H9 (cell line): Measurements from ENCODE around the gene FAM219A. TPM values are rescaled to one million over a fixed set of nuclear protein-coding genes. Genes with fewer than 3 reads are reported as not detected.

ENCODE experiments used
- DNase-seq: peaks from one replicate; pipeline ENCODE4 v3.0.0-alpha.2; 2017
- H2AFZ ChIP-seq: one replicate; pipeline ENCODE4 v1.6.1; 2013; ENCODE audit warnings: mild to moderate bottlenecking, low read length, control low read depth, moderate library complexity
- H2AK5ac ChIP-seq: 2 replicates; pipeline ENCODE4 v1.6.1; 2013; ENCODE audit warnings: low read length, control low read depth, mixed read lengths; ENCODE audit not compliant: insufficient read length
- H2BK120ac ChIP-seq: one replicate; pipeline ENCODE4 v1.6.1; 2013; ENCODE audit warnings: low read depth, mild to moderate bottlenecking, low read length, control low read depth, inconsistent platforms; ENCODE audit not compliant: poor library complexity, severe bottlenecking
- H2BK12ac ChIP-seq: 2 replicates; pipeline ENCODE4 v1.6.1; 2013; ENCODE audit warnings: low read length, control low read depth, mixed read lengths, low read depth; ENCODE audit not compliant: insufficient read length
- H2BK15ac ChIP-seq: 2 replicates; pipeline ENCODE4 v1.6.1; 2013; ENCODE audit warnings: low read depth, low read length, control low read depth
- H2BK20ac ChIP-seq: one replicate; pipeline ENCODE4 v1.6.1; 2013; ENCODE audit warnings: low read depth, mild to moderate bottlenecking, low read length, control low read depth, inconsistent platforms; ENCODE audit not compliant: poor library complexity, severe bottlenecking
- H2BK5ac ChIP-seq: 2 replicates; pipeline ENCODE4 v1.6.1; 2013; ENCODE audit warnings: low read length, control low read depth, mixed read lengths; ENCODE audit not compliant: insufficient read length
- H3K14ac ChIP-seq: 2 replicates; pipeline ENCODE4 v1.6.1; 2013; ENCODE audit warnings: low read length, control low read depth; ENCODE audit not compliant: insufficient read depth
- H3K18ac ChIP-seq: 2 replicates; pipeline ENCODE4 v1.6.1; 2013; ENCODE audit warnings: low read depth, mild to moderate bottlenecking, mixed read lengths, low read length, control low read depth; ENCODE audit not compliant: insufficient read length
- H3K23ac ChIP-seq: 2 replicates; pipeline ENCODE4 v1.6.1; 2013; ENCODE audit warnings: low read length, control low read depth, mixed read lengths, low read depth; ENCODE audit not compliant: insufficient read length
- H3K23me2 ChIP-seq: 2 replicates; pipeline ENCODE4 v1.6.1; 2013; ENCODE audit warnings: low read depth, mild to moderate bottlenecking, mixed read lengths, low read length, control low read depth; ENCODE audit not compliant: insufficient read length, poor library complexity, severe bottlenecking
- H3K27ac ChIP-seq: 2 replicates; pipeline ENCODE4 v1.5.1; 2013; ENCODE audit warnings: low read length, control low read depth, mixed read lengths, low read depth; ENCODE audit not compliant: insufficient read length
- H3K27me3 ChIP-seq: 2 replicates; pipeline ENCODE4 v1.6.1; 2013; ENCODE audit warnings: low read length, control low read depth, inconsistent platforms; ENCODE audit not compliant: insufficient read depth
- H3K4ac ChIP-seq: 2 replicates; pipeline ENCODE4 v1.6.1; 2013; ENCODE audit warnings: low read depth, mild to moderate bottlenecking, control low read depth, inconsistent platforms, low read length, moderate library complexity
- H3K4me1 ChIP-seq: 2 replicates; pipeline ENCODE4 v1.6.1; 2013; ENCODE audit warnings: low read length, control low read depth, inconsistent platforms; ENCODE audit not compliant: insufficient read depth
- H3K4me2 ChIP-seq: 2 replicates; pipeline ENCODE4 v1.6.1; 2013; ENCODE audit warnings: low read length, control low read depth, mixed read lengths; ENCODE audit not compliant: insufficient read length, insufficient read depth
- H3K56ac ChIP-seq: 2 replicates; pipeline ENCODE4 v1.6.1; 2013; ENCODE audit warnings: low read depth, mild to moderate bottlenecking, mixed read lengths, low read length, control low read depth; ENCODE audit not compliant: insufficient read length
- H3K79me1 ChIP-seq: 2 replicates; pipeline ENCODE4 v1.6.1; 2013; ENCODE audit warnings: low read depth, mild to moderate bottlenecking, moderate library complexity, low read length, control low read depth, inconsistent platforms; ENCODE audit not compliant: insufficient read depth, poor library complexity, severe bottlenecking
- H3K79me2 ChIP-seq: 2 replicates; pipeline ENCODE4 v1.6.1; 2013; ENCODE audit warnings: low read length, control low read depth, inconsistent platforms; ENCODE audit not compliant: insufficient read depth
- H3K9ac ChIP-seq: 2 replicates; pipeline ENCODE4 v1.6.1; 2013; ENCODE audit warnings: low read length, control low read depth, mixed read lengths; ENCODE audit not compliant: insufficient read length; ENCODE audit errors: extremely low read depth
- H3K9me3 ChIP-seq: one replicate; pipeline ENCODE4 v1.6.1; 2013; ENCODE audit warnings: low read depth, low read length, inconsistent platforms; ENCODE audit not compliant: control insufficient read depth
- H3T11ph ChIP-seq: one replicate; pipeline ENCODE4 v1.6.1; 2013; ENCODE audit warnings: mild to moderate bottlenecking, low read length, control low read depth, inconsistent platforms
- H4K20me1 ChIP-seq: one replicate; pipeline ENCODE4 v1.6.1; 2013; ENCODE audit not compliant: control insufficient read depth, insufficient read length, insufficient read depth
- H4K5ac ChIP-seq: 2 replicates; pipeline ENCODE4 v1.6.1; 2013; ENCODE audit warnings: low read depth, mild to moderate bottlenecking, mixed read lengths, low read length, control low read depth; ENCODE audit not compliant: insufficient read length
- H4K8ac ChIP-seq: replicated peaks from 2 replicates; pipeline ENCODE4 v1.6.1; 2013; ENCODE audit warnings: low read length, control low read depth, mixed read lengths, low read depth; ENCODE audit not compliant: insufficient read length
- H4K91ac ChIP-seq: 2 replicates; pipeline ENCODE4 v1.6.1; 2013; ENCODE audit warnings: low read depth, mild to moderate bottlenecking, moderate library complexity, mixed read lengths, low read length, control low read depth; ENCODE audit not compliant: insufficient read length
- H3K27ac Mint-ChIP-seq, 3 experiments: 2 replicates in 2 of 3; 3 replicates in 1 of 3; pipeline ENCODE4 v1.8.0; 2020 to 2021; ENCODE audit warnings: mixed read lengths in 3 of 3, mild to moderate bottlenecking in 1 of 3, moderate library complexity in 1 of 3
- H3K27me3 Mint-ChIP-seq: 2 replicates; pipeline ENCODE4 v1.8.0; 2021; ENCODE audit warnings: low read depth, mild to moderate bottlenecking, moderate library complexity, mixed read lengths
- H3K36me3 Mint-ChIP-seq, 3 experiments: 2 replicates in 2 of 3; 3 replicates in 1 of 3; pipeline ENCODE4 v1.8.0; 2020 to 2021; ENCODE audit warnings: low read depth in 3 of 3, mixed read lengths in 3 of 3; ENCODE audit not compliant: insufficient read depth in 1 of 3
- H3K4me1 Mint-ChIP-seq, 2 experiments: 2 replicates each; pipeline ENCODE4 v1.8.0; 2020; ENCODE audit warnings: mixed read lengths in 2 of 2
- H3K4me3 Mint-ChIP-seq, 2 experiments: 2 replicates in 1 of 2; 3 replicates in 1 of 2; pipeline ENCODE4 v1.8.0; 2020 to 2021; ENCODE audit warnings: mild to moderate bottlenecking in 2 of 2, mixed read lengths in 2 of 2, moderate library complexity in 1 of 2
- H3K9me3 Mint-ChIP-seq, 2 experiments: 2 replicates in 1 of 2; 3 replicates in 1 of 2; pipeline ENCODE4 v1.8.0; 2020; ENCODE audit warnings: mild to moderate bottlenecking in 2 of 2, mixed read lengths in 2 of 2, moderate library complexity in 1 of 2
- CTCF ChIP-seq: fragments of 200-600 bp; sonication (generic); conservative IDR thresholded peaks from 3 replicates; pipeline ENCODE4 v1.8.0; 2021; ENCODE audit warnings: antibody characterized with exemption, mild to moderate bottlenecking
- WGBS: extraction: QIAGEN DNeasy Blood & Tissue Kit; methylation state at CpG from one replicate; pipeline ENCODE4 v1.1.7; 2013; ENCODE audit warnings: missing lambda C conversion rate, low lambda C conversion rate, mixed read lengths; ENCODE audit not compliant: insufficient read length; ENCODE audit errors: extremely low coverage; 5-methylcytosine and 5-hydroxymethylcytosine counted together
- total RNA-seq: library from RNA; stranded (reverse); gene quantifications from 2 replicates; pipeline ENCODE4 v1.2.1, GENCODE V29; 2021

Gene FAM219A
- total RNA-seq, 1 experiment from 2014 or later, result 16.7 TPM

GRCh38 chr9:34446951-34447350, 11.4 kb downstream of the FAM219A start:
- H2BK15ac ChIP-seq, result no peak overlapping the region
- Mint-ChIP-seq H3K9me3 (no peaks in the 10 kb centered on the region), H3K4me3 (no peak overlapping the region), H3K4me1 (peaks cover 23 to 25% of the 10 kb centered on the region in 2 experiments), H3K36me3 (no peaks in the 10 kb centered on the region), H3K27ac (no peak overlapping the region), H3K27me3 (no peaks in the 10 kb centered on the region)
- no peak overlapping the region for H2BK120ac ChIP-seq
- DNase-seq, result no peak
- no peak overlapping the region for H2AK5ac ChIP-seq
- no peak overlapping the region for H4K91ac ChIP-seq
- no peak overlapping the region for H4K8ac ChIP-seq
- WGBS, result no CpG with 5 or more reads among the region's 1 CpG
- no peak overlapping the region for H3K56ac ChIP-seq
- no peaks in the 10 kb centered on the region for H3K79me1 ChIP-seq
- H3K9ac ChIP-seq, result no peak overlapping the region
- no peaks in the 10 kb centered on the region for H4K20me1 ChIP-seq
- H2BK12ac ChIP-seq, result no peak overlapping the region
- H3K4me1 ChIP-seq, result peaks cover 7% of the 10 kb centered on the region
- no peak overlapping the region for H2BK5ac ChIP-seq
- H3K9me3 ChIP-seq, result no peaks in the 10 kb centered on the region
- no peak overlapping the region for H3K14ac ChIP-seq
- H4K5ac ChIP-seq, result no peak overlapping the region
- no peak overlapping the region for H3K18ac ChIP-seq
- H3K27me3 ChIP-seq, result no peaks in the 10 kb centered on the region
- H3T11ph ChIP-seq, result no peak overlapping the region
- no peaks in the 10 kb centered on the region; the same call in 1 of the 2 replicates for H3K79me2 ChIP-seq
- H3K4ac ChIP-seq, result no peak overlapping the region
- no peaks in the 10 kb centered on the region for H3K23me2 ChIP-seq
- no peak for TF ChIP-seq CTCF
- H2AFZ ChIP-seq, result no peak overlapping the region
- no peak overlapping the region for H3K27ac ChIP-seq
- no peak overlapping the region for H2BK20ac ChIP-seq
- no peak overlapping the region for H3K4me2 ChIP-seq
- no peak overlapping the region for H3K23ac ChIP-seq
